ENCODE data around the gene SLC25A30.
A peak's percentile ranks its signal among the peaks of the same experiment; 100 is the strongest.
"Not testable (repeated sequence)": the region's sequence is repeated elsewhere in the genome, so short reads cannot be mapped to it uniquely, and the experiment has no call there.

SLC25A30 gene

GRCh38 chr13:45390348-45390747 is 27.8 kb downstream of the SLC25A30 start:
- DNase-seq: not testable (repeated sequence)

DNA sequence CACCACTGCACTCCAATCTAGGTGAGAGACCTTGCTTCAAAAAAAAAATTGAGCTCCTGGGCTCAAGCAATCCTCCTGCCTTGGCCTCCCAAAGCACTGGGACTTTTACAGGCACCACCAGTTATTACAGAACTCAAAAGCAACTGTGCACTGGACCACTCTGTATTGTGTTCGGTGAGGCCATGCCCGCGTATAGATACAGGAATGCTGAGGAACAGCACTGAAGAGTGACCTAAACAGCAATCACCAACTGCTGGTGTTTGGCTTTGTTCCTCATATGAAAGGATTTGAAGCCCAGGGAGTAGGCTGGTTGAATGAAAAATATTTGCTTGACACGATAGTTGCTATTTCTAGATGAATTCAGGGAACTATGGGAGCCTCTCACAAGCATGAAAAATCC is 29.5 kb downstream of the SLC25A30 start:
- DNase-seq: no peak

DNA sequence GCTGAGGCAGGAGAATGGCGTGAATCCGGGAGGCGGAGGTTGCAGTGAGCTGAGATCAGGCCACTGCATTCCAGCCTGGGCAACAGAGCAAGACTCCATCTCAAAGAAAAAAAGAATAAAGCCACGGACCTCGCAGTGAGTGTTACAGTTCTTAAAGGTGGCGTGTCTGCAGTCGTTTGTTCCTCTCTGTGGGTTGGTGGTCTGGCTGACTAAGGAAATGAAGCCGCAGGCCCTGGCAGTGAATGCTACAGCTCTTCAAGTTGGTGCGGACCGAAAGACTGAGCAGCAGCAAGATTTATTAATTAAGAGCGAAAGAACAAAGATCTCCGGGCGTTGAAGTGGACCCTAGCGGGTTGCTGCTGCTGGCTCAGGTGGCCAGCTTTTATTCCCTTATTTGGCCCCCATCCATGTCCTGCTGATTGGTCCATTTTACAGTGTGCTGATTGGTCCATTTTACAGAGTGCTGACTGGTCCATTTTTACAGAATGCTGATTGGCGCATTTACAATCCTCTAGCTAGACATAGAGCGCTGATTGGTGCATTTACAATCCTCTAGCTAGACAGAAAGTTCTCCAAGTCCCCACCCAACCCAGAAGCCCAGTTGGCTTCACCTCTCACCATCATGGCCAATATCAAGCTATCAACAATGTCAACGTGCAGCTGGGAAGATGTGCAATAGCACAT is 31.1 kb downstream of the SLC25A30 start:
- DNase-seq: not testable (repeated sequence)

DNA sequence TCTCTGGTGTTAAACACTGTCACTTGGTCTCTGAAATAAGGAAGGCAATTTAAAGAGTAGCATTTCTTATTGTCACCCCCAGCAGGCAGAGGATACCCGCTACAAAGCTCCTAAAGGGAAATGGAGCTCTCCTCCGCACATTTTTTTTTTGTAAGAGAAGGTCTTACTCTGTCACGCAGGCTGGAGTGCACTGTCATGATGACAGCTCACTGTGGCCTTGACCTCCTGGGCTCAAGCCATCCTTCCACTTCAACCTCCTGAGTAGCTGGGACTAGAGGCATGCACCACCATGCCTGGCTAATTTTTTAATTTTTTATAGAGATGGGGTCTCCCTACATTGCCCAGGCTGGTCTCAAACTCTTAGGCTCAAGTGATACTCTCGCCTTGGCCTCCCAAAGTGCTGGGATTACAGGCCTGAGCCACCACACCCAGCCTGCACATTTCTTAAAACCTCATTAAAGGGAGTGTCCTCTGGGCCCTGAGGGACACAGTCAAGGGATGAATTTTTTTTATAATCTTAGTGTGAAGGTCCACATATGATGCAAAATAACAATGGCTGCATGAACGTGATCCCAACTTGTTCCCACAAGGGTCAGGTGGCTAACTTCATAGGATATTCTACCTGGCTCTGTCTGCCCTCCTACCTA is 32.1 kb downstream of the SLC25A30 start:
- no peak for DNase-seq

DNA sequence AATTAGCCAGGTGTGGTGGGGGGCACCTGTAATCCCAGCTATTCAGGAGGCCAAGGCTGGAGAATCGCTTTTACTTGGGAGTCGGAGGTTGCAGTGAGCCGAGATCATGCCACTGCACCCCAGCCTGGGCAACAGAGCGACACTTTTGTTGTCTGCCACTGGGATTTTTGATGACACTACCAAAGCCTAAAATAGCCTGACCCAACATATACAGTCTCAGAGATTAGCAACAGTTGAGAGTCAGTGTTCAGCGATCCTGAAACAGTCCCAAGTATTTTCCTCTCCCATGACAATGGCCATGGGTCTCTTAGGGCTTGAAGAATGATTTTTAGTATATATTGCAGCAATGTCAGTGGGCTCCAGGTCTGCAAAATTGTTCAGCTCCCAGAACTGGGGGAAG is 32.9 kb downstream of the SLC25A30 start:
- DNase-seq: no peak

DNA sequence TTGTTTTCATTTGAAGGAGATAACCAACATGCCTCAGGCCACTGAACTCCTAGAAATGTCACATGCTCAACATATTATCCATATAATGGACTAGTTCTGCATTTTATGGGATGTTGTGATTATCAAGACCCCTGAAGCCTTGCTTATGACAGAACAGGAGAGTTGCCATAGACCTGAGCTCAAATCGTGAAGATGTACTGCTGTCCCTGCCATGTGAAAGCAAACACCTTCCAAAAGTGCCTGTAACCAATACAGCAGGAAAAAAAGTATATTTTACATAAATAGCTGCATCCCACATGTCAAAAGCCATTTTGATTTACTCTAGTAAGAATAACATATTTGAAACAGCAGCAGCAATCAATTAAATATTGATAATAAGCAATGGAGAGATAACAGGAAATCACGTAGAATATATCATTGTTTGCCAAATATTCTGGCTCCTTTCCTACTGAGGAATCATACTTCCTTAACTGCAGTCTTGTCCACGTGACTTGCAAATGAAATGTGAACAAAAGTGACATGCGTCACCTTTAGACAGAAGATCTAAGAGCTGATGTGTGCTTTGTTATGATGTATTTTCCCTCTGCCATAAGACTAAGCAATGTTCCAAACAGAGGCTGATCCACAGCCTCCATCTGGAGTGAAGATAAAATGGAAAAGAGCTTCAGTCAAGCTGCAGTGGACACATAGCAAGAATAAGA is 33.5 kb downstream of the SLC25A30 start:
- no peak for DNase-seq

DNA sequence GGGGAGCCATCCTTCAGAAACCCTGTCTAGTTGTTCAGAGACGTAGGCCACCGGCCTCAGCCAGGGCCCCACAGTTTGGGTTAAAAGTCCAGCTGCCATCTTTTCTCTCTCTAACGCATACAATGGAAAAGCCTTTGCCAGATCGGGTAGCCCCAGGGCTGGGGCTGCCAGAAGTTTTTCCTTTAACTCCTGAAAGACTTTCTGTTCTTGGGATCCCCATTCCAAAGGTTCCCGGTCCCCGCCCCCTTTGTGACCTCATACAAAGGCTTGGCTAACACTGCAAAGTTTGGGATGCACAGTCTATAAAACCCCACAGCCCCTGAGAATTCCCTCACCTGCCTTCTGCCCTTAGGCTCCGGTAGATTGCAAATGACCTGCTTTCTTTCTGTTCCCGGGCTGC is 35.4 kb downstream of the SLC25A30 start:
- not testable (repeated sequence) for DNase-seq

GRCh38 chr13:45381196-45381595 is 37.0 kb downstream of the SLC25A30 start:
- no peak for DNase-seq

GRCh38 chr13:45380708-45381107 is 37.5 kb downstream of the SLC25A30 start:
- DNase-seq: not testable (repeated sequence)

DNA sequence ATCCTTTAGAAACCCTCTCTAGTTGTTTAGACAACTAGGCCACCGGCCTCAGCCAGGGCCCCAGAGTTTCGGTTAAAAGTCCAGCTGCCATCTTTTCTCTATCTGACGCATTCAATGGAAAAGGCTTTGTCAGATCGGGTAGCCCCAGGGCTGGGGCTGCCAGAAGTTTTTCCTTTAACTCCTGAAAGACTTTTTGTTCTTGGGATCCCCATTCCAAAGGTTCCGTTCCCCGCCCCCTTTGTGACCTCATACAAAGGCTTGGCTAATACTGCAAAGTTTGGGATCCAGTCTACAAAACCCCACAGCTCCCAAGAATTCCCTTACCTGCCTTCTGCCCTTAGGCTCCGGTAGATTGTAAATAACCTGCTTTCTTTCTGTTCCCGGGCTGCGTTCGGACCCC is 38.7 kb downstream of the SLC25A30 start:
- not testable (repeated sequence) for DNase-seq

DNA sequence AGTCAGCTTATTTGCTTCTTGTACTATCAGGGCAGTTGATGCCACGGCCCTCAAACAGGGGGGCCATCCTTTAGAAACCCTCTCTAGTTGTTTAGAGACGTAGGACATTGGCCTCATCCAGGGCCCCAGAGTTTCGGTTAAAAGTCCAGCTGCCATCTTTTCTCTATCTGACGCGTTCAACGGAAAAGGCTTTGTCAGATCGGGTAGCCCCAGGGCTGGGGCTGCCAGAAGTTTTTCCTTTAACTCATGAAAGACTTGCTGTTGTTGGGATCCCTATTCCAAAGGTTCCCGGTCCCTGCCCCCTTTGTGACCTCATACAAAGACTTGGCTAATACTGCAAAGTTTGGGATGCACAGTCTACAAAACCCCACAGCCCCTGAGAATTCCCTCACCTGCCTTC is 39.4 kb downstream of the SLC25A30 start:
- not testable (repeated sequence) for DNase-seq

GRCh38 chr13:45377314-45377713 is 40.9 kb downstream of the SLC25A30 start:
- DNase-seq: not testable (repeated sequence)

DNA sequence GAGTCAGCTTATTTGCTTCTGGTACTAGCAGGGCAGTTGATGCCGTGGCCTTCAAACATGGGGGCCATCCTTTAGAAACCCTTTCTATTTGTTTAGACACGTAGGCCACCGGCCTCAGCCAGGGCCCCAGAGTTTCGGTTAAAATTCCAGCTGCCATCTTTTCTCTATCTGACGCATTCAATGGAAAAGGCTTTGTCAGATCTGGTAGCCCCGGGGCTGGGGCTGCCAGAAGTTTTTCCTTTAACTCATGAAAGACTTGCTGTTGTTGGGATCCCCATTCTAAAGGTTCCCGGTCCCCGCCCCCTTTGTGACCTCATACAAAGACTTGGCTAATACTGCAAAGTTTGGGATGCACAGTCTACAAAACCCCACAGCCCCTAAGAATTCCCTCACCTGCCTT is 41.5 kb downstream of the SLC25A30 start:
- DNase-seq: not testable (repeated sequence)

DNA sequence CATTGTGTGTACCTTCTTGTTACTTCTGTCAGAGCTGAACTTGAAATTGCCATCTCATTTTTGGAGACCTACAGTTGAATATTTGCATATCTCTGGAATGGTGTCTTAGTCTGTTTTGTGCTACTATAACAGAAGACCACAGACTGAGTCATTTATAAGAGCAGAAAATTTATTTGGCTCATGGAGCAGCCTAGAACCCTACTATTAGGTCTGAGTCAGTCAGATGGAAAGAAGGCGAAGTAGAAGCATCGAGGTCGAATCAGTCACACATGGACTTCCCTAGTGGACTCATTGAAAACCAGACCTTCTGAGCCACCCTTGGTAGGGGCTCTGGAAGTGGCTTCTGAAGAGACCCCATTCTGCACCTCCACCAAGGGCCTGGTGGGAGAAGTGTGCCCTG is 43.3 kb downstream of the SLC25A30 start:
- no peak for DNase-seq

GRCh38 chr13:45373162-45373547 is 45.0 kb downstream of the SLC25A30 start:
- no peak for DNase-seq

DNA sequence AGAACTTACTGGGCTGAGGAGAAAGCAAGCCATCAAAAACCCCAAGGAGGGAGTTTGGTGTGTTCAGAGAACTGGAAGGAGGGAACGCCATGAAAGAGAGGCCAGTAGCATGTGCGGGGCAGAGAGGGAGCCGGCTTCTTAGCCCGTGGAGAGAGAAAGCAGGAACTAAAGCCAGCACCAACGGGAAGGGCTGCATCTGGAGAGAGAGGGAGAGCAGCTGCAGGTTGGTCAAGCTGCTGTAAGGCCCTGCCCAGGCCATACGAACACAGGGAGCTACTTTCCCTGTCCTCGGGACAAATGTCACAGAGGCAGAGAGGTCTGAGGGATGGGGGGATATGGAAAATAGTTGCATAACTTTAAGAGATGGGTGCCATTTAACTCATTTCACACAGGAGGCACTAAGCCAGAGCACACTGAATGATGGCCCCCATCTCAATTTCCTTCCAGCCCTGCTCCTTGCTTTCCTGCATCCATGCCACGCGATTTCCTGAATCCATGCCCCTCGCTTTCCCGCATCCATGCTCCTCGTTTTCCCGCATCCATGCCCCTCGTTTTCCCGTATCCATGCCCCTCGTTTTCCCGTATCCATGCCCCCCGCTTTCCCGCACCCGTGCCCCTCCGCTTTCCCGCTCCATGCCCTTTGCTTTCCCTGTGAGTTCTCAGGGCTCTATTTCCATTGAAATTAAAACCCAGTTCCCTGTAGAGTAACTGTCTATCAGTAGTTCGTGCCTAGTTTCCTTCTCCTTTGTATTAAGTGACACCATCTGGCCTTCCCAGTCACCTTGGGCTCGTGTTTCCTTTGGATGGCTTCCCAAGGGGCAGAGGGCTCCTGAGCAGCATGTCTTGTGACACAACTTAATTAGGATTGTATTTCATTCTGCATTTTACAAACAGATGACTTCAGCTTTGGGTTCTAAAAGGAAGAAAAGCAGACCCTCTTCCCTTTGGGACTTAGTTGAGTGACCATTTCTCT is 45.7 kb downstream of the SLC25A30 start:
- DNase-seq: no peak

- peak; percentile 48 to 57 for DNase-seq
Observed at GRCh38 chr13:45370922-45371406, 47.2 kb downstream of the SLC25A30 start.

DNA sequence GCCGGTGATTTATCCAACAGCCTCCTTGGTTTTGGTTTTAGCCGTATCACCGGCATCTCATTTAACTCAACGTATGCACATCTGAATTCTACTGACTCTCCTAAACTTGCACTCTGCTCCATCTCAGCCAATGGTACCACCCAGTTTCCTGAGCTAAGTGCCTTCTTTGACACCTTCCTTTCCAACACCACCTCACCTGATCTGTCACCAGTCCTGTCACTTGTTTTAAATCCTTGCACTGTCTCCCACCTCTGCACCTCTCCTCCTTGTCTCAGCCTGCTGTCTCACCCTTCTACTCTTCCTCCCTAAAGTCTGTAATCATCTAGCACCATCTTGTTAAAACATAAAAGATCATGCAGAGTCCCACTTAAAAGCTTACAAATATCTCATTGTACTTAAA is 49.1 kb downstream of the SLC25A30 start:
- no peak for DNase-seq

DNA sequence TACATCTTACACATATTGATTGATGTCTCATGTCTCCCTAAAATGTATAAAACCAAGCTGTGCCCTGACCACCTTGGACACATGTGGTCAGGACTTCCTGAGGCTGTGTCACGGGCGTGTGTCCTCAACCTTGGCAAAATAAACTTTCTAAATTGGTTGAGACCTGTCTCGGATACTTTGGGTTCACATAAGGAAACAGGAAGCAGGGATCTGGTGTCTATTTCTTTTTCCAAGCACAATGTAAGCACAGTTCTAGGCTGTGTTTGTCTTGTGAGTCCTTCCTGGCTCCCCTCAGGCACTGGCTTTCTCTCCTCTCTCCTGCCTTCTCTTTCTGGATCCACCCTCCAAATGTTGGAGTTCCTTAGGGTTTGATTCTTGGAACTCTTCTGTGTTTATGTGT is 49.6 kb downstream of the SLC25A30 start:
- no peak for DNase-seq

- no peak for DNase-seq
Observed at GRCh38 chr13:45368005-45368404, 50.2 kb downstream of the SLC25A30 start.

DNA sequence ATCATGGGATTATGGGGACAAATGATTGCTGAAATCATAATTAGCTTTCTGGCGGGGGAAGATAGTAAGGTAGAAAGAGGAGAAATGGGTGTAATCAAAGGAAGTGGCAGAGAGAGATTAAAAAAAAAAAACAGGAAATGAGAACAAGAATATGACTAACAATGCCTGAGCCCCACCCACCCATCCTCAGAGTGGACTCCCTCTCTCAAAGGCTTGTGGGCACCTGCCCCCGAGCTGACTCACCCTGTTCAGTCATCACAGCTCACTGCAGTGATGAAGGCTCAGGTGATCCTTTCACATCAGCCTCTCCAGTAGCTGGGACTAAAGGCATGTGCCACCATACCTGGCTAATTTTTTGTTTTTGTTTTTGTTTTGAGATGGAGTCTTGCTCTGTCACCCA is 50.8 kb downstream of the SLC25A30 start:
- DNase-seq: peak; percentile 89 to 91

DNA sequence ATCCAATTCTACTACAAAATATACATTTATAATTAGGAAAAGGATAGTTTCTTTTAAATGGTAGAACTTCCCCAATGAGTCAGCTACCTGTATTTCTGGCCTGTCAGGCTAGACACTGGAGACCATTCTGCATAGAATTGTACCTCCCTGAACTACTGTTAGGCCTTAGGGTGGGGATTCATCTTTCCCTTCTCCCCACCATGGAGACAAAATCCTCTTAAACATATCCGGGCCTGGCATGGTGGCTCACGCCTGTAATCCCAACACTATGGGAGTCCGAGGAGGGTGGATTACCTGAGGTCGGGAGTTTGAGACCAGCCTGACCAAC is 52.7 kb downstream of the SLC25A30 start:
- no peak for DNase-seq

All from CD4-positive, alpha-beta T cell treated with Interleukin-1 beta for 1 hour (primary cell).